Activated CD8-positive, alpha-beta T cell treated with anti-CD3 and anti-CD28 coated beads, Interleukin-2, amount 10 ng/mL, durations not matched to agents 7 days and 5 days (primary cell): Measurements from ENCODE around the gene FNBP1L. TPM values are rescaled to one million over a fixed set of nuclear protein-coding genes. Genes with fewer than 3 reads are reported as not detected.

Source experiments
- ATAC-seq: fragments of 150-1000 bp; cut with Tn5 transposase; one replicate; pipeline ENCODE4 v1.10.0; 2021; ENCODE audit warnings: moderate library complexity
- CTCF ChIA-PET: fragments of 350-600 bp; sonication (Branson Sonifier 250); formaldehyde crosslinking; loops from one replicate; lab custom pipeline; 2021; ENCODE audit warnings: antibody characterized with exemption; lab: Charles Lee
- POLR2A ChIA-PET: fragments of 350-600 bp; sonication (Branson Sonifier 250); formaldehyde crosslinking; loops from one replicate; lab custom pipeline; 2021; ENCODE audit warnings: antibody characterized with exemption; lab: Charles Lee
- DNase-seq: peaks from one replicate; pipeline ENCODE4 v3.0.0-alpha.2; 2020
- H3K27ac Mint-ChIP-seq: one replicate; pipeline ENCODE4 v1.8.0; 2021; ENCODE audit warnings: mild to moderate bottlenecking, mixed read lengths
- H3K27me3 Mint-ChIP-seq: one replicate; pipeline ENCODE4 v1.8.0; 2021; ENCODE audit warnings: low read depth, mixed read lengths
- H3K36me3 Mint-ChIP-seq: one replicate; pipeline ENCODE4 v1.8.0; 2021; ENCODE audit warnings: low read depth, mixed read lengths
- H3K4me1 Mint-ChIP-seq: one replicate; pipeline ENCODE4 v1.8.0; 2021; ENCODE audit warnings: low read depth, mixed read lengths
- H3K4me3 Mint-ChIP-seq: one replicate; pipeline ENCODE4 v1.8.0; 2021; ENCODE audit warnings: mild to moderate bottlenecking, mixed read lengths
- H3K9me3 Mint-ChIP-seq: one replicate; pipeline ENCODE4 v1.8.0; 2022; ENCODE audit warnings: mixed read lengths; ENCODE audit not compliant: insufficient read depth
- total RNA-seq, 2 experiments: library from RNA; stranded (reverse); gene quantifications; one replicate each; pipeline ENCODE4 v1.2.3, GENCODE V29; 2021

FNBP1L gene
- total RNA-seq, 2 experiments from 2014 or later: 0.10 TPM; not detected in 1

GRCh38 chr1:93599479-93599878, 151.6 kb downstream of the FNBP1L start:
- Mint-ChIP-seq H3K4me1 (no peaks in the 10 kb centered on the region), H3K27ac (no peak overlapping the region), H3K27me3 (peaks cover 23% of the 10 kb centered on the region), H3K36me3 (no peaks in the 10 kb centered on the region), H3K4me3 (no peak overlapping the region), H3K9me3 (no peaks in the 10 kb centered on the region)
- ChIA-PET POLR2A (no interaction called here), CTCF (no interaction called here)
- no peak for DNase-seq
- no peak for ATAC-seq

- H3K4me1 Mint-ChIP-seq: no peaks in the 10 kb centered on the region
- H3K9me3 Mint-ChIP-seq: no peaks in the 10 kb centered on the region
- no peak overlapping the region for H3K4me3 Mint-ChIP-seq
- H3K27me3 Mint-ChIP-seq: peaks cover 22% of the 10 kb centered on the region
- H3K36me3 Mint-ChIP-seq: no peaks in the 10 kb centered on the region
- ATAC-seq (no peak), DNase-seq (no peak)
- H3K27ac Mint-ChIP-seq: no peak overlapping the region
- ChIA-PET POLR2A (no interaction called here), CTCF (no interaction called here)
Observed at GRCh38 chr1:93600663-93601062, 152.7 kb downstream of the FNBP1L start.

- Mint-ChIP-seq H3K27me3 (peaks cover 24% of the 10 kb centered on the region), H3K4me3 (no peak overlapping the region), H3K9me3 (no peaks in the 10 kb centered on the region), H3K36me3 (no peaks in the 10 kb centered on the region), H3K4me1 (no peaks in the 10 kb centered on the region), H3K27ac (no peak overlapping the region)
- CTCF ChIA-PET: no interaction called here
- ATAC-seq: no peak
- DNase-seq: no peak
- POLR2A ChIA-PET: no interaction called here
Observed at GRCh38 chr1:93601686-93602085, 153.8 kb downstream of the FNBP1L start.

GRCh38 chr1:93602101-93602500, 154.2 kb downstream of the FNBP1L start:
- Mint-ChIP-seq H3K4me1 (no peaks in the 10 kb centered on the region), H3K27me3 (peaks cover 21% of the 10 kb centered on the region), H3K9me3 (no peaks in the 10 kb centered on the region), H3K4me3 (no peak overlapping the region), H3K27ac (no peak overlapping the region), H3K36me3 (no peaks in the 10 kb centered on the region)
- ATAC-seq (no peak), DNase-seq (no peak)
- CTCF ChIA-PET: no interaction called here
- POLR2A ChIA-PET: no interaction called here

GRCh38 chr1:93603106-93603505, 155.2 kb downstream of the FNBP1L start:
- no peaks in the 10 kb centered on the region for H3K4me1 Mint-ChIP-seq
- no peaks in the 10 kb centered on the region for H3K36me3 Mint-ChIP-seq
- POLR2A ChIA-PET: no interaction called here
- CTCF ChIA-PET: no interaction called here
- no peak overlapping the region for H3K27ac Mint-ChIP-seq
- DNase-seq: no peak
- no peak overlapping the region for H3K4me3 Mint-ChIP-seq
- H3K27me3 Mint-ChIP-seq: peaks cover 19% of the 10 kb centered on the region
- no peaks in the 10 kb centered on the region for H3K9me3 Mint-ChIP-seq
- ATAC-seq: no peak

GRCh38 chr1:93603601-93604000, 155.7 kb downstream of the FNBP1L start:
- Mint-ChIP-seq H3K9me3 (no peaks in the 10 kb centered on the region), H3K27ac (no peak overlapping the region), H3K4me1 (peaks cover 5% of the 10 kb centered on the region), H3K36me3 (no peaks in the 10 kb centered on the region), H3K4me3 (no peak overlapping the region), H3K27me3 (peaks cover 19% of the 10 kb centered on the region)
- CTCF ChIA-PET: no interaction called here
- no peak for DNase-seq
- POLR2A ChIA-PET: no interaction called here
- ATAC-seq: no peak

Other genes starting within 250 kb of the FNBP1L start
- 10 to 100 TPM; 94.0 to 94.1 TPM for gene DR1, start 102.2 kb upstream of the FNBP1L start, total RNA-seq
- gene BCAR3, start 233.7 kb downstream of the FNBP1L start, total RNA-seq: under 1 TPM; 0.44 to 0.79 TPM